Kidney epithelial cell (primary cell): ENCODE data around the gene CDH22. TPM values are rescaled to one million over a fixed set of nuclear protein-coding genes. Genes with fewer than 3 reads are reported as not detected.

Source experiments
- DNase-seq: peaks from one replicate; pipeline ENCODE4 v3.0.0-alpha.2; 2010; ENCODE audit warnings: low read depth
- H3K27me3 ChIP-seq: 2 replicates; pipeline ENCODE4 v1.6.0; 2011; ENCODE audit warnings: low read length; ENCODE audit not compliant: control insufficient read depth, insufficient read depth
- H3K36me3 ChIP-seq: 2 replicates; pipeline ENCODE4 v1.5.1; 2011; ENCODE audit warnings: low read length; ENCODE audit not compliant: control insufficient read depth, insufficient read depth
- H3K4me3 ChIP-seq: 2 replicates; pipeline ENCODE4 v1.5.1; 2011; ENCODE audit warnings: low read depth, mild to moderate bottlenecking, control low read depth, low read length
- total RNA-seq: library from RNA; depleted of rRNA; stranded (reverse); fragments of >200 nt; gene quantifications from 2 replicates; pipeline ENCODE4 v1.2.3, GENCODE V29; 2015
- TF ChIP-seq, protein P1 (sequence below): IDR thresholded peaks from 2 replicates; pipeline ENCODE4 v1.5.1; 2011; ENCODE audit warnings: mild to moderate bottlenecking, moderate library complexity, low read length, control low read depth, inconsistent platforms; ENCODE audit not compliant: insufficient read depth, poor library complexity, severe bottlenecking

The CDH22 gene
- total RNA-seq, 1 donor from 2014 or later, result not detected

DNA sequence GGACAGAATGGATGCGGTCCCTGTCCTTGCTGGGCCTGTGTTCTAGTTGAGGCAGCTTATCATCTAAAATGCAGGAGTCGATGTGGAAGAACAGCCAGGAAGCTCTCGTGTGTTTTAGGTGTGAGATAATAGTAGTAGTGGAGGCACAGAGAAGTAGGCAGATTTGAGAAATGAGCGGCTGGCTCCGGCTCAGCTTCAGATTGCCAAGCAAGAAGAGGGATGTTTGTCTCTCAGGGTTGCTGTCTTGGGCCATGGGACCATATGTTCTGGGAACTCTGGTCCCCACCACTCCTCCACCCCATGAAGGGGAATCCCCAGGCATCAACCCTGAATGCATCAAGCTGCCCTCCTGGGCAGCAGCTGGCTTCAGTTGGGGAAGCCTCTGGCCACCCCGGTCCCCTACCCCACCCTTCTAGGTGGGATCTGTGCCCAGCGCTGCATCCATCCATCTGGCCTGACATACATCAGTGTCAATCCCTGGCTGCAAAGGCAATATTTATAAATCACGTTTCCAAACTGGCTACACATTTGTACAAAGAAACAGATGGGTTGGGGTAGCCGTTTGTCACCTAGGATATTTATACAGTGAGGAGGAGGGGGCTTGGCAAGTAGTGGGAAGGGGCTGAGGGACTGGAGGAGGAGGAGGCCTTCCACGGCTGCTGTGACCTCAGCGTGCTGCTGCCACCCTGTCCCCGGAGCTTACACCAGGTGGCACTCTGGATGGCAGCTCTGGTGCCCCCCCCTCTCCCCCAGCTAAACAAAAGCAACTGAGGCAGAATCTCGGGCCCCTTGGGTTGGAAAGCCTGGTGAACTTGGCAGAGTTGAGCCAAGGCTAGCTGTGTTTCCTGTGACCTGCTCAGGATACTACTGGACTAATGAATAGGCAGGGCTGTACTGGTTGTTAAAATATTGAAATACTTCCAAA is 125.8 kb downstream of the CDH22 start:
- no peaks in the 10 kb centered on the region for H3K36me3 ChIP-seq

DNA sequence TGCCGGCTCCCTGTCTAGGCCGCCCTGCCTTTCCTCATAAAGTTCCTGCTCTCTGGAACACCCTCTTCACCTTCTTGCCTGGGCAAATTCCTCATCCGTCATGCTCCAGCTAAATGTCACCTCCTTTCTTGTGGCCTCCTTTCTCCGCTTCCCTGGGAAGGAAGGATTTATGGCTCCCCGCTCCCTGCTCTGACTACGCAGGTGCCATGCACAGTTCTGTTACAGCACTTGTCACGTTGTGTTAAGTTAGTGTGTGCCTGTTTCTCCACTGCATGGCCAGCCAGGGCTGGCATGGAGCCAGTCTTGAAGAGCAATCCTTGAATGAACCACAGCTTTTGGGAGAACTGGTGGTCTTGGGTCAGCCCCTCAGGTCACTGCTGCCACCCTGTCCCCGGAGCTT is 128.4 kb downstream of the CDH22 start:
- H3K27me3 ChIP-seq, result peaks cover 43% of the 10 kb centered on the region
- TF ChIP-seq, protein P1, sequence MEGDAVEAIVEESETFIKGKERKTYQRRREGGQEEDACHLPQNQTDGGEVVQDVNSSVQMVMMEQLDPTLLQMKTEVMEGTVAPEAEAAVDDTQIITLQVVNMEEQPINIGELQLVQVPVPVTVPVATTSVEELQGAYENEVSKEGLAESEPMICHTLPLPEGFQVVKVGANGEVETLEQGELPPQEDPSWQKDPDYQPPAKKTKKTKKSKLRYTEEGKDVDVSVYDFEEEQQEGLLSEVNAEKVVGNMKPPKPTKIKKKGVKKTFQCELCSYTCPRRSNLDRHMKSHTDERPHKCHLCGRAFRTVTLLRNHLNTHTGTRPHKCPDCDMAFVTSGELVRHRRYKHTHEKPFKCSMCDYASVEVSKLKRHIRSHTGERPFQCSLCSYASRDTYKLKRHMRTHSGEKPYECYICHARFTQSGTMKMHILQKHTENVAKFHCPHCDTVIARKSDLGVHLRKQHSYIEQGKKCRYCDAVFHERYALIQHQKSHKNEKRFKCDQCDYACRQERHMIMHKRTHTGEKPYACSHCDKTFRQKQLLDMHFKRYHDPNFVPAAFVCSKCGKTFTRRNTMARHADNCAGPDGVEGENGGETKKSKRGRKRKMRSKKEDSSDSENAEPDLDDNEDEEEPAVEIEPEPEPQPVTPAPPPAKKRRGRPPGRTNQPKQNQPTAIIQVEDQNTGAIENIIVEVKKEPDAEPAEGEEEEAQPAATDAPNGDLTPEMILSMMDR, result no peak
- H3K4me3 ChIP-seq, result no peak overlapping the region
- no peaks in the 10 kb centered on the region for H3K36me3 ChIP-seq
- DNase-seq, result no peak

More for the DNA sequence above, 125.8 kb downstream of the CDH22 start:
- H3K27me3 ChIP-seq, result peaks cover 23% of the 10 kb centered on the region
- TF ChIP-seq, protein P1, result no peak
- no peak overlapping the region for H3K4me3 ChIP-seq
- DNase-seq, result no peak

- no peak overlapping the region for H3K4me3 ChIP-seq
These were observed 129.4 kb downstream of the CDH22 start for GRCh38 chr20:46178891-46179290.

GRCh38 chr20:46177768-46178167 is 130.5 kb downstream of the CDH22 start:
- peaks cover 60% of the 10 kb centered on the region for H3K27me3 ChIP-seq
- H3K4me3 ChIP-seq, result no peak overlapping the region
- no peak for DNase-seq
- TF ChIP-seq, protein P1, result no peak
- H3K36me3 ChIP-seq, result no peaks in the 10 kb centered on the region

More at GRCh38 chr20:46178891-46179290, 129.4 kb downstream of the CDH22 start:
- DNase-seq, result no peak
- TF ChIP-seq, protein P1, result no peak
- H3K27me3 ChIP-seq, result peaks cover 52% of the 10 kb centered on the region
- H3K36me3 ChIP-seq, result no peaks in the 10 kb centered on the region

- H3K27me3 ChIP-seq, result peaks cover 61% of the 10 kb centered on the region
- TF ChIP-seq, protein P1, result no peak
These were observed 131.4 kb downstream of the CDH22 start for GRCh38 chr20:46176739-46177378.

More at GRCh38 chr20:46176739-46177378, 131.4 kb downstream of the CDH22 start:
- Histone ChIP-seq H3K4me3 (no peak overlapping the region), H3K36me3 (no peaks in the 10 kb centered on the region)
- DNase-seq, result no peak
